HG03469 (cell line): ENCODE data around the gene FBXL3.
"Not testable (repeated sequence)": the region's sequence is repeated elsewhere in the genome, so short reads cannot be mapped to it uniquely, and the experiment has no call there.

ENCODE experiments used
- ATAC-seq: cut with Tn5 transposase; IDR thresholded peaks from one replicate; pipeline ENCODE4 v1.9.1; 2021; ENCODE audit warnings: mild to moderate bottlenecking, moderate library complexity, moderate number of reproducible peaks; ENCODE audit not compliant: unreplicated experiment

Gene FBXL3

DNA sequence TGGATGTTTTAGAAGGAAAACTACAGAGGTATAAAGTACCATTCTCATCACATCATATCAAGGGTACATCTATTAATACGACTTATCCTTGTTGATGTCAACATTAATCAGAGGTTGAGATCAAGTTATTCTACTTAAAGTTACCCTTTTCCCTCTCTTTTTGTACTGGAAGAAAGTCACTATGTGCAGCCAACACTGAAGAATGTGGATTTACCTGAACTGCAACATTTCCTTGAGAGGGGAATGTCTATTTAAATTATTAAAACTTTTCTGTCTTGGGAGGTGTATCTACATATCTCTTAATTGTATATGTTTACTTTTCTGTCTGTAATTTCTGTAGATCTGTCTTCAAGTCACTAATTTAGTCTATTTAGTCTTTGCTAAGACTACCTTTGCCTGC, 2.5 kb upstream of the FBXL3 start:
- ATAC-seq, result no peak

DNA sequence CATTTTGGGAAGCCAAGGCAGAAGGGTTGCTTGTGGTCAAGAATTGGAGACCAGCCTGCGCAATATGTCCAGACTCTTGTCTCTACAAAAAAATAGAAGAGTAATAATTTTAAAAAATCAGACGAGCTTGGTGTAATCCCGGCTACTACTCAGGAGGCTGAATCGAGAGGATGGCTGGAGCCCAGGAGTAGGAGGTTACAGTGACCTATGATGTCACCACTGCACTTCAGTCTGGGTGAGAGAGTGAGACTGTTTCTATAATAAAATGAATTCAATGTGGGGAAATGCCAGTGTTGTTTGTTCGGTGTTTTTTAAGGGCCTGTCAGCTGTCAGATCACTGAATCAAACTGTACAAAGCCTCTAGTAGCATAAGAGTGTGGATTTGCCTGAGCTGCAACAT, 1.2 kb upstream of the FBXL3 start:
- ATAC-seq, result no peak

DNA sequence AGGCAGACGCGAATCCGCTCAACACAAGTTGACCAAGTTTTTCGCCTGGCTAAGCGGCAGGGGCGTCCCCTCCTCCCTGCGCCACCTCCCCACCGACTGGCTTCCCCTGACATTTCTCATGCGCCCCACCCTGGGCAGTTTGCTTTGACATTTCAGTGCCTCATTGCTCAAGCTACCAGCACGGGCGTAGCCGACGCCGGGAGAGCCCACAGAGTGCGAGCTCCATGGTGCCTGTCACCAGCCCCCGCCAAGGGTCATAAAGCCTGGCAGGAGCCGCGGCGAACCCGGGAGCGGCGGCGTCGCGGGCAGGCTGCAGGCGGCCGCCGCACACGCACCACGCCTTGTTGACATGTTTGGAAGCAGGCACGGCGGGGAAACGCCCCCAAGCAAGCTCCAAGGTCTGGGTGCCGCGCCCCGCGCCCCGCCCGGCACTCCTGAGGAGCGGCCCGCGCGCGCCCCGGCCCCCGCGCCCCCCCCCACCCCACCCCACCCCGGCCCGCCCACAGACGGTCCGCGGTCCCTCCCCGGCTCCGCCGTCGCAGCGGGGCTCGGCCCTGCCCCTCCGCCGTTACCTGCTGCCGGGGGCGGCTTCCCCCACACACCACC, 601 bp downstream of the FBXL3 start:
- peak; percentile 31 for ATAC-seq

GRCh38 chr13:77022341-77022740, 4.6 kb downstream of the FBXL3 start:
- ATAC-seq, result no peak

GRCh38 chr13:77019756-77020155, 7.2 kb downstream of the FBXL3 start:
- no peak for ATAC-seq

DNA sequence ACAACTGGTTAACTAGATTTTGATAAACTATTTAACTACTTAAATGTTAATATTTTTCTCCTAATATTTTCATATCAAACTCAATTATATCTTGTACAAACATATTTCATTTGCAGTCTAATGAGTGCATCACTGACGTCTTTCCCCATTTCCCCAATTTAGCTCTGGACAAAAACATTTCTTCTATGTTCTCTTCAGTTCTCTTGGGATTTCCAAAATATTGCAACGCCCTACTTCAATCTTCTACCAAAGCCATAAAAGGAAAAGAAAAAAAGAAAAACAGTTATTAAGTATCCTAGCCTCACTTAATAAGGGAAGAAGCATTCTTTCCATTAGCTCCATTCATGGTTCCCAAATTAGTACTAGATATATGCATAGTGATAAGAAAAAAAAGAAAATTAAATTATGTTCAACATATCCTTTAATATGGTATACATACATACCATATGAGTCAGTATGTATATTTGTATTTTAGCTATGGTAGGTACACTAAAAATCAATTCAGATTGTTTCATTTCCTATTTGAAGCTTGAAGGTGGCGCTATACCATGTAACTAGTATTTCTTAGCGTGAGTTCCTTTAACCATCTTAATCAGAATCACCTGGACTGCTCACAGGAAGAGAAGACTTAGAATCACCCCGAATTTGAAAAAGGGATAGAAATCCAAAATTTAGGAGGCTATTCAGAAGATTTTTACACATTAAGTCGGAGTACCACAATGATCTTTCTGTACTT, 9.9 kb downstream of the FBXL3 start:
- ATAC-seq, result no peak

GRCh38 chr13:77016251-77016812, 10.6 kb downstream of the FBXL3 start:
- ATAC-seq, result no peak

DNA sequence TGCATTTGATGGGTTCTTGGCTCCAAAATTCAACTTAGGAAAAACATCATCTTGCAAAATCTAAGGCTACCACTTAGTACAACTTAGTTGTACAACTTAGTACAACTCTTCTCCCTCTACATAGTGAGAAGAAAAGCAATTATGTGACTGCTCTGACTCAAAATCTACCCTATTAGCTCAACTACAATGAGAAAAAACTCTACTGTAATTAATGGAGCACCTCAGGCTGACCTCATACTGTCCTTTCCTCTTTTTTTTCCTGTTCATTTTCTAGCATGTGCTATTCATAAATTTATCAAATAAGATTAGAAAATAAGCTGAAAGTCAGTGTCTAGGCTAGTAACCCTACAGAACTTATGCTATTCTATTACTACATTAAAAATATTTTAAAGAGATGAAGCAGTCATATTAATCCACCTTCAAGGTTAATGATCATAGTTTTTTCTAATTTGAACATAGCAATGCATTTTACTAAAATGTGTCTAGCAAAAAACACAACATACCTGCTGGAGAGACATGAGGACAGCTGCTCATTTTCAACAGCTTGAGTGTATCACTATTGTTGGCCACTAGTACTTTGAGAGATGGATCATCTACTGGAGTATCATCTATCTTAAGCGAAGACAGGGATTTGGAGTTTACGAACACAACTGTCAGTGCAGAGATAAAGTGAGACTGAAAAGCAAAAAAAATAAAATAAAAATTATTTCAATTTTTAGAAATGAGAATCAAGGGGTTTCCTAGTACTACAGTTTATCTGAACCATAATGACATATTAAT, 11.9 kb downstream of the FBXL3 start:
- ATAC-seq, result no peak

GRCh38 chr13:77013853-77014542, 13.0 kb downstream of the FBXL3 start:
- ATAC-seq, result no peak

DNA sequence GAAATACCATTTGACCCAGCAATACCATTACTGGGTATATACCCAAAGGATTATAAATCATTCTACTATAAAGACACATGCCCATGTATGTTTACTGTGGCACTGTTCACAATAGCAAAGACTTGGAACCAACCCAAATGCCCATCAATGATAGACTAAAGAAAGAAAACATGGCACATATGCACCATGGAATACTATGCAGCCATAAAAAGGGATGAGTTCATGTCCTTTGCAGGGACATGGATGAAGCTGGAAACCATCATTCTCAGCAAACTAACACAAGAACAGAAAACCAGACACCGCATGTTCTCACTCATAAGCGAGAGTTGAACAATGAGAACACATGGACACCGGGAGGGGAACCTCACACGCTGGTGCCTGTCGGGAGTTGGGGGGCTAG, 17.2 kb downstream of the FBXL3 start:
- ATAC-seq, result not testable (repeated sequence)

GRCh38 chr13:77009011-77009410, 17.9 kb downstream of the FBXL3 start:
- ATAC-seq, result peak; percentile 43

- ATAC-seq, result not testable (repeated sequence)
Measured at GRCh38 chr13:77008337-77008736, 18.6 kb downstream of the FBXL3 start.

- ATAC-seq, result no peak
Measured at GRCh38 chr13:77002590-77003190, 24.3 kb downstream of the FBXL3 start.

GRCh38 chr13:77001963-77002587, 24.9 kb downstream of the FBXL3 start:
- no peak for ATAC-seq

GRCh38 chr13:77001540-77001939, 25.4 kb downstream of the FBXL3 start:
- no peak for ATAC-seq

DNA sequence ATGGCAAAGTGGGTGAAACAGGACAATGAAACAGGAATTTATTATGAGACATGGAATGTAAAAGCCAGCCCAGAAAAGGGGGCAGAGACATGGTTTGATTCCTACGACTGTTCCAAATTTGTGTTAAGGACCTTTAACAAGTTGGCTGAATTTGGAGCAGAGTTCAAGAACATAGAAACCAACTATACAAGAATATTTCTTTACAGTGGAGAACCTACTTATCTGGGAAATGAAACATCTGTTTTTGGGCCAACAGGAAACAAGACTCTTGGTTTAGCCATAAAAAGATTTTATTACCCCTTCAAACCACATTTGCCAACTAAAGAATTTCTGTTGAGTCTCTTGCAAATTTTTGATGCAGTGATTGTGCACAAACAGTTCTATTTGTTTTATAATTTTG, 26.5 kb downstream of the FBXL3 start:
- ATAC-seq, result no peak

DNA sequence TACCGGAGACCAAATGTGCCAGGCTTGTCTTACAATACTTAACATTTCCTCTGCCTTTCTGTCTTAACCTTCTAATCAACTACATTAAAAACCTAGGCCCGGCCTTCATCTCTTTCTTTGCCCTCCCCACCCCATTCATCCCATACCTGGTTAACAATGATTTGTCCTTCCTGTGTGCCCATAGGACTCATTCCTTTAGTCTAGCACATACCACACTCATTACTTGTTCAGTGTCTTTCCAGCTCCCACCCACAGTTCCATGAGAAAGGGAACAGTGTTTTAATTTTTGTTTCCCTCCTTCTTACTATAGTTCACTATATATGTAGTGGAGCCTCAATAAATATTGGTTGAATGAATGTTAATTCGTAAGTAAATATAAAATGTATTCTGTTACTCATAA, 32.7 kb downstream of the FBXL3 start:
- ATAC-seq, result no peak

DNA sequence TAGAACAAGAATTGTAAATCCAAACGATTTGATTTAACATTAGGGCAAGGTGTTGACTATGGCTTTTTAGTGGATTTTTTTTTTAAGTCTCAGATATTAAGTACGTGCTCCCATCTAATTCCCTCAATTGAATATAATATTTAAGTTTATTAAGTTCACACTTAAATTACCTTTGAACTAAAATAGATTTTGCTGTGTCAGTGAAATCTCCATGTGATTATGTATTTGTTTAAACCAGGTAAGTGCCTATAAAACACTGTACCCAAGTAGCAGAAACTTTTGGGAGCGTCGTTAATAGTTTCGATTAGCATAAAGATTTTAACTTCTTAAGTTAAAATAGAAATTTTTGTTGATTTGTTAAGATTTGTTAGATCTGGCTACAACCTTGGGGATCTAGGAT, 33.5 kb downstream of the FBXL3 start:
- ATAC-seq, result no peak

GRCh38 chr13:76993021-76993420, 33.9 kb downstream of the FBXL3 start:
- no peak for ATAC-seq

DNA sequence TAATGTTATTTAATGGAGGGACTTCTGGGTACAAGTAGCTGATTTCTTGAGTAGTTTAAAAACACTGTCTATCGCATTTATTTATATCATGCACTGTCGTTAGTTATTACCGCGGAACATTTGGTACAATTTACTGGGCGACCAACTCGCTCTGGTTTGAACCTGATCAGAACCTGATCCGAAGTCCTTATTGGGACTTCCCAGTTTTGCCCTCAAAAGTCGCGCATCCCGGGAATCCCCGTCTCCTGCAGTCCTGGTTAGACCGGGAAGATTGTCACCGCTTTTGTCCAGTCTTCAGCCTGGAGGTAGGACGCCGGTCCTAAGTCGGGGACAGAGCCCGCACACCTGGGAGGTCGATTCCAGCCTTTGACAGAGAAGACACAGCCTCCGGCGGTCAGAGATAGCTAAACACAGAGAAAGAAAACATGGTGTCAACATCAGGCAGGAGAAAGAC, 34.4 kb downstream of the FBXL3 start:
- no peak for ATAC-seq
